ENCODE measurements around the gene MARK4. TPM values are rescaled to one million over a fixed set of nuclear protein-coding genes. Genes with fewer than 3 reads are reported as not detected.

MARK4 gene
- total RNA-seq, 1 experiment from 2014 or later, result 44.0 TPM

GRCh38 chr19:45304141-45304926 lies 53.3 kb downstream of the MARK4 start:
- Histone ChIP-seq H3K36me3 (ENCODE audit: insufficient read depth, low read length, poor library complexity, severe bottlenecking) (no peaks in the 10 kb centered on the region), H3K4me1 (ENCODE audit: insufficient read depth, low read length, poor library complexity, severe bottlenecking) (peaks cover 4% of the 10 kb centered on the region), H3K27ac (ENCODE audit: low read depth, low read length, poor library complexity, severe bottlenecking) (no peak overlapping the region), H3K4me3 (ENCODE audit: low read depth, low read length, poor library complexity, severe bottlenecking) (no peak overlapping the region), H3K27me3 (replicated peaks; ENCODE audit: insufficient read depth, low read depth, low read length, poor library complexity) (no peaks in the 10 kb centered on the region), H3K9me3 (ENCODE audit: low read depth, low read length, poor library complexity, severe bottlenecking) (no peaks in the 10 kb centered on the region)
- intact Hi-C loops (cut with micrococcal nuclease; ENCODE audit: unreplicated experiment), result no loop called here
- ChIA-PET POLR2A (ENCODE audit: low non-redundant PET) (interaction anchor here (0.6 kb wide), 1 partner anchor 129 kb away, joined by 4 read pairs; no protein-coding TSS in a partner anchor), CTCF (interaction anchor here (0.6 kb wide), 1 partner anchor 398 kb away, joined by 3 read pairs; the partner anchor contains the start of gene APOE)
- no TSS peak for BruUV-seq (replicated peaks)
- DNase-seq (ENCODE audit: low spot score), result no peak
- no peak for TF ChIP-seq EZH2 (IDR thresholded peaks at IDR 0.05; ENCODE audit: borderline replicate concordance, low read depth, low read length, poor library complexity, severe bottlenecking)
- TF ChIP-seq CTCF (conservative IDR thresholded peaks at IDR 0.05; ENCODE audit: low read depth, low read length), result no peak

- H3K27me3 ChIP-seq (replicated peaks; ENCODE audit: insufficient read depth, low read depth, low read length, poor library complexity), result no peaks in the 10 kb centered on the region
- no TSS peak for BruUV-seq (replicated peaks)
- H3K4me1 ChIP-seq (ENCODE audit: insufficient read depth, low read length, poor library complexity, severe bottlenecking), result peaks cover 4% of the 10 kb centered on the region
- no peak for DNase-seq (ENCODE audit: low spot score)
- intact Hi-C loops (cut with micrococcal nuclease; ENCODE audit: unreplicated experiment), result no loop called here
- POLR2A ChIA-PET (ENCODE audit: low non-redundant PET), result interaction anchor here (0.6 kb wide), 1 partner anchor 129 kb away, joined by 4 read pairs; no protein-coding TSS in a partner anchor
- no peaks in the 10 kb centered on the region for H3K9me3 ChIP-seq (ENCODE audit: low read depth, low read length, poor library complexity, severe bottlenecking)
- H3K27ac ChIP-seq (ENCODE audit: low read depth, low read length, poor library complexity, severe bottlenecking), result no peak overlapping the region
- TF ChIP-seq EZH2 (IDR thresholded peaks at IDR 0.05; ENCODE audit: borderline replicate concordance, low read depth, low read length, poor library complexity, severe bottlenecking), result no peak
- no peak for TF ChIP-seq CTCF (conservative IDR thresholded peaks at IDR 0.05; ENCODE audit: low read depth, low read length)
- H3K36me3 ChIP-seq (ENCODE audit: insufficient read depth, low read length, poor library complexity, severe bottlenecking), result no peaks in the 10 kb centered on the region
- no peak overlapping the region for H3K4me3 ChIP-seq (ENCODE audit: low read depth, low read length, poor library complexity, severe bottlenecking)
- CTCF ChIA-PET, result interaction anchor here (0.6 kb wide), 1 partner anchor 399 kb away, joined by 3 read pairs; the partner anchor contains the start of gene APOE
Observed at GRCh38 chr19:45305007-45305406, 53.9 kb downstream of the MARK4 start.

- no peak overlapping the region for H3K4me3 ChIP-seq (ENCODE audit: low read depth, low read length, poor library complexity, severe bottlenecking)
- H3K9me3 ChIP-seq (ENCODE audit: low read depth, low read length, poor library complexity, severe bottlenecking), result no peaks in the 10 kb centered on the region
- ChIA-PET CTCF (no interaction called here), POLR2A (ENCODE audit: low non-redundant PET) (no interaction called here)
- DNase-seq (ENCODE audit: low spot score), result no peak
- intact Hi-C loops (cut with micrococcal nuclease; ENCODE audit: unreplicated experiment), result no loop called here
- TF ChIP-seq EZH2 (IDR thresholded peaks at IDR 0.05; ENCODE audit: borderline replicate concordance, low read depth, low read length, poor library complexity, severe bottlenecking) (no peak), CTCF (conservative IDR thresholded peaks at IDR 0.05; ENCODE audit: low read depth, low read length) (no peak)
- H3K27me3 ChIP-seq (replicated peaks; ENCODE audit: insufficient read depth, low read depth, low read length, poor library complexity), result no peaks in the 10 kb centered on the region
- H3K36me3 ChIP-seq (ENCODE audit: insufficient read depth, low read length, poor library complexity, severe bottlenecking), result no peaks in the 10 kb centered on the region
- H3K4me1 ChIP-seq (ENCODE audit: insufficient read depth, low read length, poor library complexity, severe bottlenecking), result peaks cover 4% of the 10 kb centered on the region
- H3K27ac ChIP-seq (ENCODE audit: low read depth, low read length, poor library complexity, severe bottlenecking), result no peak overlapping the region
- BruUV-seq (replicated peaks), result no TSS peak
Observed at GRCh38 chr19:45305421-45305820, 54.4 kb downstream of the MARK4 start.
